Stimulated activated CD4-positive, alpha-beta T cell treated with anti-CD3 and anti-CD28 coated beads, TNF-alpha, amount 100 ng/mL, for 4 hours (primary cell): ENCODE results near the gene MRPS12.

Experiments used
- DNase-seq, 3 experiments: peaks; one replicate each; pipeline ENCODE4 v3.0.0-alpha.2; 2020; ENCODE audit warnings: low read depth in 3 of 3

The MRPS12 gene

GRCh38 chr19:38911388-38912001 is 19.2 kb upstream of the MRPS12 start:
- no peak for DNase-seq

GRCh38 chr19:38912600-38913514 is 17.9 kb upstream of the MRPS12 start:
- DNase-seq: no peak

DNA sequence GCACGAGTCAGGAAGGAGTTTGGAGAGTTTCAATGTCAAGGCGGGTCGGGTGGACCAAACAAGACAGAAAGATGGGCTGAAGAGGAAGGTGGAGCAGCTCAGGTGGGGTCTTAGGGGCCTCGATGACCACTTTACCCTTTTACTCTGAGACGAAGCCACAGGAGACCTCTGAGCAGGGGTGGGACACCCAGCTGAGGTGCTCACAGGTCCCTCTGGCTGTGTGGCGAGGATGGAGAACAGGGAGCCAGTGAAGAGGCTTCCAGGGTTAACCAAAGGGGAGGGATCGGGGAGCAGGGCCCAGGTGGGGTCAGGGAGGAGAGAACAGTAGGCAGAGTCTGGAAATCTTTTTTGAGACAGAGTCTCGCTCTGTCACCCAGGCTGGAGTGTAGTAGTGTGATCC is 16.8 kb upstream of the MRPS12 start:
- DNase-seq: no peak

- DNase-seq: no peak
Observed at GRCh38 chr19:38915329-38916321, 15.1 kb upstream of the MRPS12 start.

DNA sequence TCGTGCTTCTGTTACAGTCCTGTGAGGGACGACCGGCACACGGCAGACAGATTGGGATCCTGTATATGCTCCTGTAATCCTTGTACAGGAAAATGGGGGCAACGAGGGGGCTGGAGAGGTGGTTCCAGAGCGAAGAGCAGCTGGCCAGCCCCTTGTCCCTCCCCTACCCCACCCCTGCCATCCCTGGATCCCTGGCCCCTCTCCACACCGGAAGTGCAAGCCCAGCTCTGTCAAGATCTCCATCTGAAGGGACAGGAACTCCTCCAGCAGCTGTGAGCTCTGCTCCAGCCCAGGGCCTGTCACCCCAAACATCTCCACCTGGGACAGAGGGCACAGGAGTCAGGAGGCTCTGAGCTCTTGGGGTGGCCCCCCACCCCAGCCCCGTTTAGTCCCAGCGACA is 13.2 kb upstream of the MRPS12 start:
- DNase-seq: no peak

- DNase-seq: no peak
Observed at GRCh38 chr19:38917921-38918491, 12.7 kb upstream of the MRPS12 start.

GRCh38 chr19:38918526-38918925 is 12.2 kb upstream of the MRPS12 start:
- DNase-seq: no peak

- DNase-seq: no peak
Observed at GRCh38 chr19:38919837-38920601, 10.7 kb upstream of the MRPS12 start.

- no peak for DNase-seq
Observed at GRCh38 chr19:38920602-38921419, 9.9 kb upstream of the MRPS12 start.

DNA sequence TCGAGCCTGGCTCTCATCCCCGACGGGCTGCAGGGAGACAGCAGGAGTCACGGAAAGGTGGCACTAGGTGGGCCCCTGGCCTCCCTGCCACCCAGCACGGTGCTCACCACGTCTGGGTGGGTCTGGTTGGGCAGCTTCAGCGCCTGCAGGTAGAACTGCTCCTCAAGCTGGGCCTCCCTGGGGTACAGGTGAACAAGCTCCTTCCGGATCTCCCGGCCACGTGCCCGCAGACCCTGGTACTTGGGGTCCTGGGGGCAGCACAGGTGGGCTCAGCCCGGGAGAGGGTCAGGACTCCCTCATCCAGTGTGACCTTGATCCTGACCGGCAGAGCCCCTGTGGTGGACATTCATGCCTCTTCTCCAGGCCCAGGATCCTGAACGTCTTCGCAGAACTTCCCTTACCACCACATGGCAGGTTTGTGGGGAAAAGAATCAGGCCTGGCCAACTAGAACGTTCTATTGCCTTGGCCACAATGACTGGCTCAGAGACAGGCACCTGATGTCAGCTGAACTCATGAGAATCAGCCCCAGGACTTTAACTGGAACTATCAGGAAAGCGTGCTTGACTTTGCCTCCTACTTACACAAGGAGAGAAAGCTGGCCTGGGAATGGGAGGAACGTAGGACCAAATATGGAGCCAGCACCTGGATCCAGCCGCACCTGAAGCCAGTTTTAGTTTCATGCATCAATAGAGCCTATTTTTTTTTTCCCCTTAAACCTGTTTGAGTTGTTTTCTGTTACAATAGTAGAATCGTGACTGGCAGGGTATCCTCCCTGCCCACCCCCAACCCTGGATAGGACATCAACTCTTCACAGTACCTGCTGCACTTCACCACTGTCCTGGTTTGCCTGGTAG is 9.1 kb upstream of the MRPS12 start:
- DNase-seq: no peak

GRCh38 chr19:38922482-38922881 is 8.3 kb upstream of the MRPS12 start:
- no peak for DNase-seq

GRCh38 chr19:38924388-38924787 is 6.4 kb upstream of the MRPS12 start:
- no peak for DNase-seq

DNA sequence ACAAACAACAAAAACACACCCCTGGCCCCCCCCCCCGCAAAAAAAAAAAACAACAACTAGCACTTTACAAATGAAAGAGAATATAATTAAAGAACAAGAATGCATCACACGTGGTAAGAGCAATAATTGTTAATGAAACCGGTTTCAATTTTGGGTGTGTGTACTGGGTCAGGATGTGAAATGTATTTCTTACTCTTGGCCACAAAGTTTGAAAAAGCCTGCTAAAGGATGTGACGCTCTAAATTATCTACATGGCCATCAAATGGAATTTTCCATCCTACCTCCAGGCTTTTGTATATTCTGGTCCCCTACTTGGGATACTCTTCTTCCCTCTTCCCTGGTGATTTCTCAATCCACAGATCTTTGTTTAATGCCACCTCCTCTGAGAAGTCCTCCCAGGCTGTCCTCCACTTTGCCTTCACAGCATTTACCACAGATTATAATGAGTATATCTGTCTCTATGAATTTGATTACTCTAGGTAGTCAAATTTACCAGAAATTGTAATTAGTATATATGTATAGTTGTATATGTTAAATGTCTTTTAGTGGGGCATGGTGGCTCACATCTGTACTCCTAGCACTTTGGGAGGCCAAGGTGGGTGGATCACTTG is 2.2 kb upstream of the MRPS12 start:
- DNase-seq: no peak

DNA sequence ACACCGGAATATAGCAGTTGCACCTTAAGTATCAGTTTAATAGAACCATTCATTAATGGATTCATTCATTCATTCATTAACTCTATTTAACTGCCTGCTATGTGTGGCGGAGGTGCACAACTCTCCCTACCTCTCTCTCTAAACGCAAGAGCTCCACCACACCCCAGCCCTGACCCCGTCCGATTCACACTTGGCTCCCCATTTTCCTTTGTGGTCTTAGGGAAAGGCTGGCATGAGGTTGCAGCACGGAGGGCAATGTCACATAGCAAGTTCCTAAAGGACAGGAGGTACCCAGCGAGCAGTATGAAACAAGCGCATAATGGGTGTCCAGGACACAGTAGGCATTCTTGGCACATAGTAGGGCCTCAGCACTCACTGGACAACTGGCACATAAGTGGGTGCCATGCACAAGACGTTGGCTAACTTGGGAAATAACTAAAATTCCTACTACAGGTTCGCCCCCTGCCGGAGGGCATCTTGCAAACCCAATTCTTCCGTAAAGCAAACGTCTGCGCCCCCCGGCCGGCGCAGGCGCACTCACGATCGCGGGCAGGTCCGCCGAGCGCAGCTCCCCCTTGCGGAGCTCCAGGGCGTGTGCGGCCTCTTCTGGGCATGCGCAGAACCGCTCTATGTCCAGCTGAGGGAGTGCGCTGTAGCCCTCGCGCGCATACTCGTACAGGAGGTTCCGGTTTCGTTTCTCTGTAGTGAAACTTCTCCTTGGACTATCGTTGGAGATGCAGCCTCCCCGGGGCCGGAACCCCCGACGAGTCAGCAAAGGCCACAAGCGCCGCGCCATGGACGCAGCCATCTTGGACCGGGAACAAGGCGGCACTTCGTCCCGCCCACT is 592 bp upstream of the MRPS12 start, which contains the start of gene SARS2:
TSS of gene SARS2 (minus strand) at position 835 of the 847 bp plus-strand sequence. CDS start at position 808, 27 bp downstream.
- peak in 2 of 3 experiments; percentile 85 to 94 for DNase-seq

DNA sequence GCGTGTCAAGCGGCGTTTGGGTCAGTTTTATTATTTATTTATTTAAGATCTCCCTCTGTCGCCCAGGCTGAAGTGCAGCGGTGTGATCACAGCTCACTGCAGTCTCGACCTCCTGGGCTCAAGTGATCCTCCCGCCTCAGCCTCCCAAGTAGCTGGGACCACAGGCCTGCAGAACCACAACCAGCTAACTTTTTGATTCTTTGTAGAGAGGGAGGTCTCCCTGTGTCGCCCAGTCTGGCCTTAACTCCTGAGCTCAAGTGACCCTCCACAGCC is 713 bp downstream of the MRPS12 start:
- no peak for DNase-seq

GRCh38 chr19:38932425-38933179 is 1.9 kb downstream of the MRPS12 start:
- peak in 1 of 3 experiments; percentile 14 for DNase-seq

GRCh38 chr19:38933544-38933943 is 2.8 kb downstream of the MRPS12 start:
- DNase-seq: no peak
